Neural crest cell (in vitro differentiated cells): ENCODE results near the gene USP53. TPM values are rescaled to one million over a fixed set of nuclear protein-coding genes. Genes with fewer than 3 reads are reported as not detected.
"Not testable (repeated sequence)": the region's sequence is repeated elsewhere in the genome, so short reads cannot be mapped to it uniquely, and the experiment has no call there.

Experiments
- DNase-seq: peaks from one replicate; pipeline ENCODE4 v3.0.0; 2021; ENCODE audit warnings: low read depth, mixed read lengths, low spot score
- H3K27ac Mint-ChIP-seq: one replicate; pipeline ENCODE4 v1.8.0; 2021; ENCODE audit warnings: mild to moderate bottlenecking, mixed read lengths; ENCODE audit not compliant: unreplicated experiment
- H3K27me3 Mint-ChIP-seq: 2 replicates; pipeline ENCODE4 v1.8.0; 2021; ENCODE audit warnings: low read depth, mild to moderate bottlenecking, mixed read lengths
- H3K36me3 Mint-ChIP-seq: 2 replicates; pipeline ENCODE4 v1.8.0; 2021; ENCODE audit warnings: low read depth, mild to moderate bottlenecking, mixed read lengths
- H3K4me1 Mint-ChIP-seq: 2 replicates; pipeline ENCODE4 v1.8.0; 2021; ENCODE audit warnings: mixed read lengths
- H3K4me3 Mint-ChIP-seq: one replicate; pipeline ENCODE4 v1.8.0; 2021; ENCODE audit warnings: mild to moderate bottlenecking, mixed read lengths
- H3K9me3 Mint-ChIP-seq: 2 replicates; pipeline ENCODE4 v1.8.0; 2021; ENCODE audit warnings: mixed read lengths
- CTCF ChIP-seq: fragments of 200-600 bp; sonication (generic); conservative IDR thresholded peaks from 2 replicates; pipeline ENCODE4 v1.5.0; 2021; ENCODE audit warnings: antibody characterized with exemption, mild to moderate bottlenecking
- total RNA-seq: library from RNA; stranded (reverse); gene quantifications from 2 replicates; pipeline ENCODE4 v1.2.1, GENCODE V29; 2021

Gene USP53
- total RNA-seq, 1 donor from 2014 or later, result 6.4 TPM

GRCh38 chr4:119329835-119330620 is 117.5 kb downstream of the USP53 start:
- Mint-ChIP-seq H3K4me1 (no peaks in the 10 kb centered on the region), H3K4me3 (no peak overlapping the region), H3K9me3 (no peaks in the 10 kb centered on the region), H3K27ac (no peak overlapping the region), H3K36me3 (no peaks in the 10 kb centered on the region), H3K27me3 (peaks cover 6% of the 10 kb centered on the region)
- TF ChIP-seq CTCF, result no peak
- no peak for DNase-seq

GRCh38 chr4:119336332-119336979 is 123.9 kb downstream of the USP53 start:
- H3K4me1 Mint-ChIP-seq, DNase-seq, H3K27me3 Mint-ChIP-seq, H3K9me3 Mint-ChIP-seq, H3K36me3 Mint-ChIP-seq, H3K4me3 Mint-ChIP-seq: not testable (repeated sequence)
- H3K27ac Mint-ChIP-seq, result peak overlapping the region; percentile 71

- TF ChIP-seq CTCF, result no peak
- H3K9me3 Mint-ChIP-seq, result no peaks in the 10 kb centered on the region
- H3K36me3 Mint-ChIP-seq, result no peaks in the 10 kb centered on the region
- no peak for DNase-seq
- no peaks in the 10 kb centered on the region for H3K27me3 Mint-ChIP-seq
- no peak overlapping the region for H3K4me3 Mint-ChIP-seq
- no peaks in the 10 kb centered on the region for H3K4me1 Mint-ChIP-seq
- H3K27ac Mint-ChIP-seq, result no peak overlapping the region
These were observed 124.5 kb downstream of the USP53 start for GRCh38 chr4:119337010-119337409.

GRCh38 chr4:119339895-119340294 is 127.4 kb downstream of the USP53 start:
- DNase-seq, H3K27ac Mint-ChIP-seq, H3K9me3 Mint-ChIP-seq, H3K4me3 Mint-ChIP-seq, H3K4me1 Mint-ChIP-seq, H3K27me3 Mint-ChIP-seq, H3K36me3 Mint-ChIP-seq: not testable (repeated sequence)

- not testable (repeated sequence) for H3K27ac Mint-ChIP-seq, DNase-seq, H3K4me3 Mint-ChIP-seq, H3K27me3 Mint-ChIP-seq, H3K9me3 Mint-ChIP-seq, H3K4me1 Mint-ChIP-seq, H3K36me3 Mint-ChIP-seq
These were observed 130.8 kb downstream of the USP53 start for GRCh38 chr4:119343293-119343692.

Other genes with a start within 250 kb of the USP53 start
- not detected in 2 replicates for gene MYOZ2, start 76.9 kb upstream of the USP53 start, total RNA-seq
- gene FABP2, start 109.4 kb downstream of the USP53 start, total RNA-seq, result not detected in 2 replicates